ENCODE results near the gene CNNM3. TPM values are rescaled to one million over a fixed set of nuclear protein-coding genes. Genes with fewer than 3 reads are reported as not detected.

Gene CNNM3
- total RNA-seq, 1 donor from 2014 or later: 5.6 TPM

- Histone ChIP-seq H3K4me1 (ENCODE audit: insufficient read depth, low read length) (peaks cover 30% of the 10 kb centered on the region), H3K27me3 (ENCODE audit: insufficient read depth, low read length) (no peaks in the 10 kb centered on the region), H3K36me3 (ENCODE audit: insufficient read depth, low read length) (peaks cover 9% of the 10 kb centered on the region), H3K27ac (ENCODE audit: low read depth, low read length) (peak within 1 kb of the TSS; percentile 72), H4K20me1 (ENCODE audit: insufficient read depth, low read length) (peaks cover 30% of the 10 kb centered on the region), H3K4me3 (ENCODE audit: insufficient read depth, low read depth, low read length) (peak within 1 kb of the TSS; percentile 83), H3K4me2 (ENCODE audit: low read length) (peak within 1 kb of the TSS; percentile 98), H2AFZ (ENCODE audit: low read depth, low read length) (peak within 1 kb of the TSS; percentile 74), H3K9ac (ENCODE audit: low read length) (peak within 1 kb of the TSS; percentile 92), H3K9me3 (ENCODE audit: insufficient read depth, low read depth, low read length) (no peaks in the 10 kb centered on the region), H3K79me2 (ENCODE audit: insufficient read depth, low read length) (peaks cover 38% of the 10 kb centered on the region)
- no peaks in the 10 kb centered on the region for H3K36me3 Mint-ChIP-seq (ENCODE audit: low read depth, unreplicated experiment)
- peak within 1 kb of the TSS; percentile 74 for H3K4me3 Mint-ChIP-seq (ENCODE audit: unreplicated experiment)
- no peak for TF ChIP-seq EZH2 (IDR thresholded peaks at IDR 0.05; ENCODE audit: insufficient read depth, low read length)
- DNase-seq (ENCODE audit: low read depth) (no peak), FAIRE-seq (no peak)
- H3K27me3 Mint-ChIP-seq (ENCODE audit: low read depth, unreplicated experiment): no peaks in the 10 kb centered on the region
- peak within 1 kb of the TSS; percentile 12 for H3K27ac Mint-ChIP-seq (ENCODE audit: unreplicated experiment)
- H3K9me3 Mint-ChIP-seq (ENCODE audit: unreplicated experiment): no peaks in the 10 kb centered on the region
- peaks cover 14% of the 10 kb centered on the region for H3K4me1 Mint-ChIP-seq (ENCODE audit: low read depth, unreplicated experiment)
Observed at GRCh38 chr2:96869822-96870625, 54.0 kb downstream of the CNNM3 start, which contains the start of gene SEMA4C. Gene SEMA4C (minus strand): TSS chr2:96870080. CDS start chr2:96867886, 2,194 bp downstream.

- peaks cover 23% of the 10 kb centered on the region for H4K20me1 ChIP-seq (ENCODE audit: insufficient read depth, low read length)
- TF ChIP-seq EZH2 (IDR thresholded peaks at IDR 0.05; ENCODE audit: insufficient read depth, low read length): no peak
- TF ChIP-seq CTCF (IDR thresholded peaks at IDR 0.05; ENCODE audit: insufficient read depth, low read depth, low read length): no peak
- H3K4me3 ChIP-seq (ENCODE audit: insufficient read depth, low read depth, low read length): peak overlapping the region; percentile 83
- Mint-ChIP-seq H3K9me3 (ENCODE audit: unreplicated experiment) (no peaks in the 10 kb centered on the region), H3K36me3 (ENCODE audit: low read depth, unreplicated experiment) (no peaks in the 10 kb centered on the region), H3K4me3 (ENCODE audit: unreplicated experiment) (peak overlapping the region; percentile 74), H3K27ac (ENCODE audit: unreplicated experiment) (no peak overlapping the region), H3K4me1 (ENCODE audit: low read depth, unreplicated experiment) (peaks cover 20% of the 10 kb centered on the region), H3K27me3 (ENCODE audit: low read depth, unreplicated experiment) (no peaks in the 10 kb centered on the region)
- no peaks in the 10 kb centered on the region for H3K9me3 ChIP-seq (ENCODE audit: insufficient read depth, low read depth, low read length)
- H3K27ac ChIP-seq (ENCODE audit: low read depth, low read length): no peak overlapping the region
- DNase-seq (ENCODE audit: low read depth): peak; percentile 33
- H3K79me2 ChIP-seq (ENCODE audit: insufficient read depth, low read length): peaks cover 31% of the 10 kb centered on the region
- H3K4me2 ChIP-seq (ENCODE audit: low read length): peak overlapping the region; percentile 98
- H3K9ac ChIP-seq (ENCODE audit: low read length): peak overlapping the region; percentile 92
- peaks cover 4% of the 10 kb centered on the region for H3K36me3 ChIP-seq (ENCODE audit: insufficient read depth, low read length)
- H3K27me3 ChIP-seq (ENCODE audit: insufficient read depth, low read length): no peaks in the 10 kb centered on the region
- peak overlapping the region; percentile 46 for H2AFZ ChIP-seq (ENCODE audit: low read depth, low read length)
- FAIRE-seq: no peak
- H3K4me1 ChIP-seq (ENCODE audit: insufficient read depth, low read length): peaks cover 30% of the 10 kb centered on the region
Observed at GRCh38 chr2:96870626-96871255, 54.7 kb downstream of the CNNM3 start.

- Histone ChIP-seq H3K27me3 (ENCODE audit: insufficient read depth, low read length) (no peaks in the 10 kb centered on the region), H4K20me1 (ENCODE audit: insufficient read depth, low read length) (peaks cover 3% of the 10 kb centered on the region), H3K79me2 (ENCODE audit: insufficient read depth, low read length) (peaks cover 11% of the 10 kb centered on the region), H2AFZ (ENCODE audit: low read depth, low read length) (no peak overlapping the region), H3K4me1 (ENCODE audit: insufficient read depth, low read length) (peaks cover 15% of the 10 kb centered on the region), H3K36me3 (ENCODE audit: insufficient read depth, low read length) (no peaks in the 10 kb centered on the region), H3K4me3 (ENCODE audit: insufficient read depth, low read depth, low read length) (no peak overlapping the region), H3K4me2 (ENCODE audit: low read length) (peak overlapping the region; percentile 51), H3K9me3 (ENCODE audit: insufficient read depth, low read depth, low read length) (no peaks in the 10 kb centered on the region), H3K27ac (ENCODE audit: low read depth, low read length) (no peak overlapping the region), H3K9ac (ENCODE audit: low read length) (no peak overlapping the region)
- TF ChIP-seq EZH2 (IDR thresholded peaks at IDR 0.05; ENCODE audit: insufficient read depth, low read length) (no peak), CTCF (IDR thresholded peaks at IDR 0.05; ENCODE audit: insufficient read depth, low read depth, low read length) (no peak)
- H3K4me1 Mint-ChIP-seq (ENCODE audit: low read depth, unreplicated experiment): peaks cover 22% of the 10 kb centered on the region
- DNase-seq (ENCODE audit: low read depth) (peak; percentile 61), FAIRE-seq (no peak)
- no peaks in the 10 kb centered on the region for H3K36me3 Mint-ChIP-seq (ENCODE audit: low read depth, unreplicated experiment)
- H3K9me3 Mint-ChIP-seq (ENCODE audit: unreplicated experiment): no peaks in the 10 kb centered on the region
- no peak overlapping the region for H3K27ac Mint-ChIP-seq (ENCODE audit: unreplicated experiment)
- peaks cover 1% of the 10 kb centered on the region for H3K27me3 Mint-ChIP-seq (ENCODE audit: low read depth, unreplicated experiment)
- no peak overlapping the region for H3K4me3 Mint-ChIP-seq (ENCODE audit: unreplicated experiment)
Observed at GRCh38 chr2:96872591-96873349, 56.7 kb downstream of the CNNM3 start.

All from astrocyte (in vitro differentiated cells and primary cell).